LNCAP (cell line): ENCODE results near the gene GOPC.

Source experiments
- TF ChIP-seq, protein P1 (sequence below): fragments of 450-650 bp; IDR thresholded peaks from 2 replicates; pipeline ENCODE4 v1.5.1; 2017; ENCODE audit warnings: mild to moderate bottlenecking

The GOPC gene

GRCh38 chr6:117602899-117603588, 733 bp upstream of the GOPC start:
- TF ChIP-seq, protein P1, sequence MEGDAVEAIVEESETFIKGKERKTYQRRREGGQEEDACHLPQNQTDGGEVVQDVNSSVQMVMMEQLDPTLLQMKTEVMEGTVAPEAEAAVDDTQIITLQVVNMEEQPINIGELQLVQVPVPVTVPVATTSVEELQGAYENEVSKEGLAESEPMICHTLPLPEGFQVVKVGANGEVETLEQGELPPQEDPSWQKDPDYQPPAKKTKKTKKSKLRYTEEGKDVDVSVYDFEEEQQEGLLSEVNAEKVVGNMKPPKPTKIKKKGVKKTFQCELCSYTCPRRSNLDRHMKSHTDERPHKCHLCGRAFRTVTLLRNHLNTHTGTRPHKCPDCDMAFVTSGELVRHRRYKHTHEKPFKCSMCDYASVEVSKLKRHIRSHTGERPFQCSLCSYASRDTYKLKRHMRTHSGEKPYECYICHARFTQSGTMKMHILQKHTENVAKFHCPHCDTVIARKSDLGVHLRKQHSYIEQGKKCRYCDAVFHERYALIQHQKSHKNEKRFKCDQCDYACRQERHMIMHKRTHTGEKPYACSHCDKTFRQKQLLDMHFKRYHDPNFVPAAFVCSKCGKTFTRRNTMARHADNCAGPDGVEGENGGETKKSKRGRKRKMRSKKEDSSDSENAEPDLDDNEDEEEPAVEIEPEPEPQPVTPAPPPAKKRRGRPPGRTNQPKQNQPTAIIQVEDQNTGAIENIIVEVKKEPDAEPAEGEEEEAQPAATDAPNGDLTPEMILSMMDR, result no peak

- TF ChIP-seq, protein P1, result no peak
Measured at GRCh38 chr6:117601811-117602150, 530 bp downstream of the GOPC start.

- TF ChIP-seq, protein P1, result no peak
Measured at GRCh38 chr6:117600008-117600743, 2.1 kb downstream of the GOPC start.

DNA sequence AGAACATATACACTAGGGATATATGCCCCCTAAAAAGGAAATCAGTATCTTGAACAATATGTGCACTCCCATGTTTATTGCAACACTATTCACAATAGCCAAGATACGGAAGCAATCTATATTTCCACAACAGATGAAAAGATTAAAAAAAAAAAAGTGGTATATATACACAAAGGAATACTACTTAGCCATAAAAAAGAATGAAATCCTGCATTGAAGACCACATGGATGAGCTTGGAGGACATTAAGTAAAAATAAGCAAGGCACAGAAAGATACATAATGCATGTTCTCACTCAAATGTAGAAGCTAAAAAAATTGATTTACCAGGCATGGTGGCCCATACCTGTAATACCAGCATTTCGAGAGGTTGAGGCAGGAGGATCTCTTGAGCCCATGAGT, 4.6 kb downstream of the GOPC start:
- TF ChIP-seq, protein P1, result no peak

- TF ChIP-seq, protein P1, result no peak
Measured at GRCh38 chr6:117595099-117595923, 7.0 kb downstream of the GOPC start.

DNA sequence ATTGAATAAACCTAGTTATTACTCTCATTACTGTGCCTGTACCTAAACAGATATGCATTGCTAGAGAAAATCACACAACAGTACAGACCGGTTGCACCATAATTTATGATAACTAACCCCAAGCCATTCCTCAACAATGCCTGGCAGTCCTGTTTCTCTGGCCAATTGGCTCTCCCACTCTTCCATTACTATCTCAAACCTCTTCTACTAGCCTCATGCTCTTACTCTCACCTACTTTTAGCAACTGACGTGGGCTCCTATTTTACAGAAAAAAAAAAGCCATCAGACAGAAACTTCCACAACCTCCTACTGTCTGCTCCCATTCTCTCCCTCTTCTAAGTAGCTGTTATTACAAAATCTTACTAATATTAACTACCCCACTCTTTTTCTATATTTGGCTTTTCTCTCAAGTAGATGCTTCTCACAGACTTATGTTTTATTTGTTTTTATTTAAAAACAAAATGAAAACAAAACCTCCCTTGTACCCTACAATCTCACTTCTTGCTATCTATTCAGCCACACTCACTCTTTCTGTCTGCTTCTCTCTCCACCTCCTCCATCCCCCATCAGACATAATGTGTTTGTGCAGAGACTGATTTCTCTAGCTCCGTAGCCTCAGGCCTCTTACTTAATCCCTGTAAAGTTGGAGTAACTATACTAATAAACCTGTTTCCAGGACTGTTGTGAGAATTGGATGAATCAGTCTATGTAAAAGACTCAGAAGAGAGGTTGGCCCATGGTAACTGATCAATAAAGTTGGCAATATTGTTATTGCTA, 9.1 kb downstream of the GOPC start:
- TF ChIP-seq, protein P1, result no peak

DNA sequence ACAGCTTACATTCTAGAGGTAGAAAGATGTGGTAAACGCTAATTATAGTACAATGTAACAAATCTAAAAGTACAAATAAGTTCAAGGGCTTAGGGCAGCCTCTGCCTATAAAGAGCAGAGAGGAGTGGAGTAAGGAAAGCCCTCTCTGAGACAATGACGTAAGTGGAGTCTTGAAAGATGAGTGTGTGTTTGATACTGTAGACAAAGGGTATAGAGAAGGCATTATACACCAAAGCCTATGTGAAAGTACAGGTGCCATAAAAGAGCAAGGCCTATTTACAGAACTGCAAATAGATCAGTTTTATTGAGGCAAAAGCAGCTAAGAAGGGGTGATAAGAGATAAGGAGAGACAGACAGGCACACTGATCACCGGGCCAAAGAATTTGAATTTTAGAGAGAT, 10.9 kb downstream of the GOPC start:
- TF ChIP-seq, protein P1, result no peak
